Putamen (tissue), 1 donor: ENCODE measurements around the gene GABARAPL1.

Experiments
- DNase-seq: peaks from one replicate; pipeline ENCODE4 v3.0.0-alpha.2; 2016; ENCODE audit warnings: low spot score

The GABARAPL1 gene

GRCh38 chr12:10234562-10234961 is 21.9 kb downstream of the GABARAPL1 start:
- no peak for DNase-seq

- peak; percentile 80 for DNase-seq
Measured at GRCh38 chr12:10235761-10236631, 23.3 kb downstream of the GABARAPL1 start.

GRCh38 chr12:10236720-10237119 is 24.0 kb downstream of the GABARAPL1 start:
- DNase-seq: no peak

- DNase-seq: no peak
Measured at GRCh38 chr12:10238526-10238925, 25.8 kb downstream of the GABARAPL1 start.

- DNase-seq: no peak
Measured at GRCh38 chr12:10241290-10241689, 28.6 kb downstream of the GABARAPL1 start.

- no peak for DNase-seq
Measured at GRCh38 chr12:10241727-10242126, 29.1 kb downstream of the GABARAPL1 start.

GRCh38 chr12:10242539-10242938 is 29.9 kb downstream of the GABARAPL1 start:
- DNase-seq: no peak

GRCh38 chr12:10243818-10244520 is 31.3 kb downstream of the GABARAPL1 start:
- no peak for DNase-seq

- DNase-seq: no peak
Measured at GRCh38 chr12:10247436-10248058, 34.9 kb downstream of the GABARAPL1 start.

GRCh38 chr12:10249690-10250455 is 37.2 kb downstream of the GABARAPL1 start:
- DNase-seq: no peak

- no peak for DNase-seq
Measured at GRCh38 chr12:10251669-10252068, 39.0 kb downstream of the GABARAPL1 start.

GRCh38 chr12:10252201-10252600 is 39.5 kb downstream of the GABARAPL1 start:
- no peak for DNase-seq

- DNase-seq: no peak
Measured at GRCh38 chr12:10256064-10256463, 43.4 kb downstream of the GABARAPL1 start.

- no peak for DNase-seq
Measured at GRCh38 chr12:10260927-10261326, 48.2 kb downstream of the GABARAPL1 start.

- DNase-seq: no peak
Measured at GRCh38 chr12:10268037-10268436, 55.4 kb downstream of the GABARAPL1 start.

- DNase-seq: no peak
Measured at GRCh38 chr12:10272467-10272866, 59.8 kb downstream of the GABARAPL1 start.
